Measurements from ENCODE around the gene ADAP1. TPM values are rescaled to one million over a fixed set of nuclear protein-coding genes. Genes with fewer than 3 reads are reported as not detected.

ADAP1 gene
- total RNA-seq, 2 experiments from 2014 or later: 6.8 to 7.2 TPM

GRCh38 chr7:923108-924041, 31.1 kb downstream of the ADAP1 start:
- no peaks in the 10 kb centered on the region for H3K27me3 ChIP-seq (ENCODE audit: control insufficient read depth in 1 of 2, insufficient read depth in 2 of 2, low read length in 2 of 2)
- Mint-ChIP-seq H3K4me3 (peak overlapping the region; percentile 90), H3K9me3 (no peaks in the 10 kb centered on the region), H3K27me3 (no peaks in the 10 kb centered on the region), H3K36me3 (ENCODE audit: low read depth) (no peaks in the 10 kb centered on the region), H3K27ac (peak overlapping the region; percentile 92), H3K4me1 (ENCODE audit: low read depth) (peaks cover 30% of the 10 kb centered on the region)
- peak; percentile 80 to 97 (median 91) for DNase-seq
- ChIA-PET CTCF (interaction anchor here (1.3 to 1.5 kb wide), 3 partner anchors 15 to 52 kb away, joined by 3 to 8 read pairs (median 4); partner anchors contain the start of gene COX19), POLR2A (interaction anchor here (0.6 to 3.2 kb wide), 17 partner anchors 11 to 774 kb away, joined by 3 to 79 read pairs (median 5); partner anchors contain the start of genes ADAP1, COX19 and GET4)
- H3K4me1 ChIP-seq (ENCODE audit: insufficient read depth, low read length): peaks cover 60% of the 10 kb centered on the region
- peak; percentile 92 for ATAC-seq (ENCODE audit: poor library complexity)
- intact Hi-C loops (cut with DNase I, micrococcal nuclease): loop anchor here (1.0 to 2.0 kb wide), 3 partner anchors 15 to 52 kb away; partner anchors contain the start of gene COX19 (in 1 of the 2)
- H3K9me3 ChIP-seq (ENCODE audit: control insufficient read depth in 1 of 2, insufficient read depth in 1 of 2, low read length in 2 of 2): no peaks in the 10 kb centered on the region
- H3K36me3 ChIP-seq (ENCODE audit: insufficient read depth, low read length): no peaks in the 10 kb centered on the region
- peak overlapping the region; percentile 77 for H3K4me3 ChIP-seq (ENCODE audit: low read length)
- H3K27ac ChIP-seq (ENCODE audit: low read depth in 1 of 2, low read length in 2 of 2): peak overlapping the region; percentile 89 to 91
- TF ChIP-seq CTCF (IDR thresholded peaks at IDR 0.05): no peak

- no peaks in the 10 kb centered on the region for H3K9me3 ChIP-seq (ENCODE audit: control insufficient read depth in 1 of 2, insufficient read depth in 1 of 2, low read length in 2 of 2)
- peaks cover 60% of the 10 kb centered on the region for H3K4me1 ChIP-seq (ENCODE audit: insufficient read depth, low read length)
- no peaks in the 10 kb centered on the region for H3K27me3 Mint-ChIP-seq
- H3K4me3 ChIP-seq (ENCODE audit: low read length): peak overlapping the region; percentile 77
- H3K27ac Mint-ChIP-seq: peak overlapping the region; percentile 92
- CTCF ChIA-PET: interaction anchor here (1.3 to 1.5 kb wide), 3 partner anchors 14 to 53 kb away, joined by 3 to 8 read pairs (median 4); partner anchors contain the start of gene COX19
- H3K36me3 Mint-ChIP-seq (ENCODE audit: low read depth): no peaks in the 10 kb centered on the region
- no peaks in the 10 kb centered on the region for H3K36me3 ChIP-seq (ENCODE audit: insufficient read depth, low read length)
- no peaks in the 10 kb centered on the region for H3K27me3 ChIP-seq (ENCODE audit: control insufficient read depth in 1 of 2, insufficient read depth in 2 of 2, low read length in 2 of 2)
- ATAC-seq (ENCODE audit: poor library complexity): peak; percentile 4
- no peak for TF ChIP-seq CTCF (IDR thresholded peaks at IDR 0.05)
- POLR2A ChIA-PET: interaction anchor here (0.8 to 3.2 kb wide), 16 partner anchors 10 to 773 kb away, joined by 3 to 79 read pairs (median 5); partner anchors contain the start of genes ADAP1, COX19 and GET4
- H3K4me3 Mint-ChIP-seq: peak overlapping the region; percentile 90
- H3K27ac ChIP-seq (ENCODE audit: low read depth in 1 of 2, low read length in 2 of 2): peak overlapping the region; percentile 89 to 91
- DNase-seq: peak in 7 of 14 experiments; percentile 10 to 74 (median 52)
- H3K4me1 Mint-ChIP-seq (ENCODE audit: low read depth): peaks cover 30% of the 10 kb centered on the region
- H3K9me3 Mint-ChIP-seq: no peaks in the 10 kb centered on the region
- intact Hi-C loops (cut with DNase I, micrococcal nuclease): loop anchor here (1.0 to 2.0 kb wide), 3 partner anchors 14 to 53 kb away; partner anchors contain the start of gene COX19 (in 1 of the 2)
Measured at GRCh38 chr7:922334-923107, 32.0 kb downstream of the ADAP1 start.
